ENCODE data around the gene GHRH.

Gene GHRH

GRCh38 chr20:37261714-37262113 is at the start of gene GHRH:
Gene GHRH (minus strand): TSS chr20:37261814. CDS start chr20:37256889, 4,925 bp downstream.
- DNase-seq = no peak

- DNase-seq = no peak
Measured at GRCh38 chr20:37310951-37311350, 49.3 kb upstream of the GHRH start.

GRCh38 chr20:37309936-37310590 is 48.4 kb upstream of the GHRH start:
- no peak for DNase-seq

GRCh38 chr20:37309290-37309689 is 47.7 kb upstream of the GHRH start:
- no peak for DNase-seq

- DNase-seq = no peak
Measured at GRCh38 chr20:37308086-37309050, 46.8 kb upstream of the GHRH start.

- no peak for DNase-seq
Measured at GRCh38 chr20:37305839-37306238, 44.2 kb upstream of the GHRH start.

GRCh38 chr20:37305079-37305478 is 43.5 kb upstream of the GHRH start:
- no peak for DNase-seq

GRCh38 chr20:37303637-37304036 is 42.0 kb upstream of the GHRH start:
- no peak for DNase-seq

GRCh38 chr20:37302981-37303380 is 41.4 kb upstream of the GHRH start:
- DNase-seq = no peak

- DNase-seq = no peak
Measured at GRCh38 chr20:37301558-37301957, 39.9 kb upstream of the GHRH start.

- no peak for DNase-seq
Measured at GRCh38 chr20:37301120-37301519, 39.5 kb upstream of the GHRH start.

GRCh38 chr20:37299718-37300528 is 38.3 kb upstream of the GHRH start:
- no peak for DNase-seq

- DNase-seq = no peak
Measured at GRCh38 chr20:37298190-37298939, 36.8 kb upstream of the GHRH start.

GRCh38 chr20:37297066-37297736 is 35.6 kb upstream of the GHRH start:
- DNase-seq = no peak

- no peak for DNase-seq
Measured at GRCh38 chr20:37296371-37296770, 34.8 kb upstream of the GHRH start.

GRCh38 chr20:37295595-37295994 is 34.0 kb upstream of the GHRH start:
- no peak for DNase-seq

- DNase-seq = no peak
Measured at GRCh38 chr20:37295001-37295400, 33.4 kb upstream of the GHRH start.

GRCh38 chr20:37294262-37294981 is 32.8 kb upstream of the GHRH start:
- DNase-seq = no peak

- no peak for DNase-seq
Measured at GRCh38 chr20:37293301-37293943, 31.8 kb upstream of the GHRH start.

GRCh38 chr20:37291724-37292126 is 30.1 kb upstream of the GHRH start:
- DNase-seq = no peak
